G401.6 (cell line): ENCODE results near the gene SFMBT2.

Experiments used
- FAIRE-seq: peaks from 2 replicates; lab custom pipeline; 2012; peaks lifted over from hg19 to GRCh38; lab: Jason Lieb, UNC

SFMBT2 gene

GRCh38 chr10:7133278-7133677 lies 277.6 kb downstream of the SFMBT2 start:
- no peak for FAIRE-seq

GRCh38 chr10:7130191-7130911 lies 280.5 kb downstream of the SFMBT2 start:
- FAIRE-seq = no peak

GRCh38 chr10:7123774-7124173 lies 287.1 kb downstream of the SFMBT2 start:
- no peak for FAIRE-seq

GRCh38 chr10:7122561-7122960 lies 288.3 kb downstream of the SFMBT2 start:
- no peak for FAIRE-seq

- no peak for FAIRE-seq
These were observed 289.6 kb downstream of the SFMBT2 start for GRCh38 chr10:7121154-7121797.

GRCh38 chr10:7119325-7120015 lies 291.4 kb downstream of the SFMBT2 start:
- no peak for FAIRE-seq

GRCh38 chr10:7117806-7118674 lies 292.8 kb downstream of the SFMBT2 start:
- no peak for FAIRE-seq

GRCh38 chr10:7117177-7117799 lies 293.5 kb downstream of the SFMBT2 start:
- FAIRE-seq = no peak

GRCh38 chr10:7111561-7111960 lies 299.3 kb downstream of the SFMBT2 start:
- FAIRE-seq = no peak

GRCh38 chr10:7111089-7111488 lies 299.7 kb downstream of the SFMBT2 start:
- no peak for FAIRE-seq
